ENCODE measurements around the gene CHRNA5.

- TF ChIP-seq EZH2 (IDR thresholded peaks at IDR 0.05; ENCODE audit: insufficient read depth, poor library complexity, severe bottlenecking) (no peak), EZH2phosphoT487 (IDR thresholded peaks at IDR 0.05; ENCODE audit: insufficient read depth, low read depth) (no peak)
Observed at GRCh38 chr15:78636378-78636859, 71.1 kb downstream of the CHRNA5 start.
